Aorta (tissue), 5 donors: ENCODE measurements around the gene ABI1. TPM values are rescaled to one million over a fixed set of nuclear protein-coding genes. Genes with fewer than 3 reads are reported as not detected.

Source experiments
- ATAC-seq: fragments of 200-7000 bp; cut with Tn5 transposase; one replicate; pipeline ENCODE4 v1.9.1; 2022; ENCODE audit warnings: moderate library complexity; ENCODE audit not compliant: low FRiP score
- DNase-seq, 2 donors: peaks; one replicate each; pipeline ENCODE4 v3.0.0-alpha.2; 2020
- H3K27ac ChIP-seq, 2 donors: one replicate each; pipeline ENCODE4 v1.5.1; 2013; ENCODE audit warnings: low read length in 2 of 2, mild to moderate bottlenecking in 2 of 2, moderate library complexity in 2 of 2, control low read depth in 1 of 2, inconsistent platforms in 1 of 2, low read depth in 1 of 2
- H3K27me3 ChIP-seq, 2 donors: one replicate each; pipeline ENCODE4 v1.6.1; 2013; ENCODE audit warnings: control low read depth in 1 of 2, low read length in 1 of 2, mild to moderate bottlenecking in 1 of 2, moderate library complexity in 1 of 2; ENCODE audit not compliant: insufficient read depth in 2 of 2, control insufficient read depth in 1 of 2
- H3K36me3 ChIP-seq, 2 donors: one replicate each; pipeline ENCODE4 v1.6.1; 2013; ENCODE audit warnings: control low read depth in 1 of 2, low read length in 1 of 2, mild to moderate bottlenecking in 1 of 2; ENCODE audit not compliant: insufficient read depth in 2 of 2, control insufficient read depth in 1 of 2
- H3K4me1 ChIP-seq, 2 donors: one replicate each; pipeline ENCODE4 v1.6.1; 2013; ENCODE audit warnings: low read length in 2 of 2, control low read depth in 1 of 2, mild to moderate bottlenecking in 1 of 2, moderate library complexity in 1 of 2; ENCODE audit not compliant: insufficient read depth in 2 of 2, control insufficient read depth in 1 of 2
- H3K4me3 ChIP-seq, 2 donors: one replicate each; pipeline ENCODE4 v1.5.1; 2013; ENCODE audit warnings: low read length in 2 of 2, control low read depth in 1 of 2, mild to moderate bottlenecking in 1 of 2
- H3K9me3 ChIP-seq: one replicate; pipeline ENCODE4 v1.6.1; 2013; ENCODE audit warnings: mild to moderate bottlenecking, low read length; ENCODE audit not compliant: control insufficient read depth
- WGBS, 2 donors: extraction: QIAGEN DNeasy Blood & Tissue Kit; methylation state at CpG; one replicate each; pipeline ENCODE4 v1.1.7; 2013; 5-methylcytosine and 5-hydroxymethylcytosine counted together
- intact Hi-C, 2 donors: fragments of 100-400 bp; cut with DNase I; formaldehyde crosslinking; loops; one replicate each; pipeline versions ENCODE4 v1.14.2 to v1.15.0; 2022
- polyA plus RNA-seq, 2 donors: library from polyadenylated mRNA; stranded (reverse); fragments of 200-250 nt; gene quantifications; one replicate each; pipeline ENCODE4 v1.2.3, GENCODE V29; 2013
- total RNA-seq, 2 donors: library from RNA; stranded (reverse); fragmentation: NEBNext Ultra II Directional; extraction: Animal tissue kit (Norgen Biotek cat#: 25700); gene quantifications; one replicate each; pipeline ENCODE4 v1.2.1, GENCODE V29; 2021
- donor health status: healthy with polysubstance abuse.
- donor health status: Bipolar disorder and iron deficiency.
- donor health status: DM: no; HTN: no; CAD: no.
- donor health status: DM: no; HTN: no; CAD: no.
- donor health status: DM: yes; HTN: yes; CAD: no.

The ABI1 gene
- total and polyA plus RNA-seq, 4 donors, result 20.8 to 60.3 (median 40.9) TPM

GRCh38 chr10:26776258-26776657 is 84.5 kb downstream of the ABI1 start:
- no peaks in the 10 kb centered on the region for H3K9me3 ChIP-seq
- H3K27me3 ChIP-seq, result no peaks in the 10 kb centered on the region
- no peak overlapping the region for H3K27ac ChIP-seq
- ATAC-seq (no peak), DNase-seq (no peak)
- no peak overlapping the region for H3K4me3 ChIP-seq
- peaks cover 2 to 4% of the 10 kb centered on the region in 2 donors for H3K4me1 ChIP-seq
- 78 to 86% methylated on average over 1 of the region's 1 CpG for WGBS, 2 donors
- no peaks in the 10 kb centered on the region for H3K36me3 ChIP-seq
- intact Hi-C loops, result no loop called here

GRCh38 chr10:26773633-26774032 is 87.1 kb downstream of the ABI1 start:
- Histone ChIP-seq H3K27me3 (no peaks in the 10 kb centered on the region), H3K27ac (no peak overlapping the region), H3K4me3 (no peak overlapping the region), H3K36me3 (no peaks in the 10 kb centered on the region), H3K4me1 (peaks cover 0 to 2% of the 10 kb centered on the region in 2 donors), H3K9me3 (no peaks in the 10 kb centered on the region)
- DNase-seq, result no peak
- intact Hi-C loops, result no loop called here
- WGBS, 2 donors, result 92 to 96% methylated on average over 2 of the region's 2 CpGs
- no peak for ATAC-seq

- H3K4me1 ChIP-seq, result peaks cover 0 to 2% of the 10 kb centered on the region in 2 donors
- H3K27ac ChIP-seq, result no peak overlapping the region
- WGBS, 2 donors, result 79 to 84% methylated on average over 4 of the region's 4 CpGs
- no peak overlapping the region for H3K4me3 ChIP-seq
- intact Hi-C loops, result no loop called here
- H3K9me3 ChIP-seq, result no peaks in the 10 kb centered on the region
- DNase-seq (no peak), ATAC-seq (no peak)
- no peaks in the 10 kb centered on the region for H3K36me3 ChIP-seq
- no peaks in the 10 kb centered on the region for H3K27me3 ChIP-seq
Measured at GRCh38 chr10:26770069-26770468, 90.7 kb downstream of the ABI1 start.

GRCh38 chr10:26765549-26765948 is 95.2 kb downstream of the ABI1 start:
- Histone ChIP-seq H3K4me3 (no peak overlapping the region), H3K4me1 (no peaks in the 10 kb centered on the region), H3K27me3 (no peaks in the 10 kb centered on the region), H3K27ac (no peak overlapping the region), H3K9me3 (no peaks in the 10 kb centered on the region), H3K36me3 (no peaks in the 10 kb centered on the region)
- intact Hi-C loops, result no loop called here
- no peak for DNase-seq
- no peak for ATAC-seq
- WGBS, 2 donors, result 89 to 93% methylated on average over 2 of the region's 2 CpGs

GRCh38 chr10:26759008-26759407 is 101.8 kb downstream of the ABI1 start:
- 85 to 86% methylated on average over 4 of the region's 4 CpGs for WGBS, 2 donors
- ATAC-seq, result no peak
- Histone ChIP-seq H3K27me3 (no peaks in the 10 kb centered on the region), H3K9me3 (no peaks in the 10 kb centered on the region), H3K4me3 (no peak overlapping the region), H3K4me1 (no peaks in the 10 kb centered on the region), H3K36me3 (no peaks in the 10 kb centered on the region), H3K27ac (no peak overlapping the region)
- intact Hi-C loops, result no loop called here
- DNase-seq, result no peak

GRCh38 chr10:26755443-26755903 is 105.3 kb downstream of the ABI1 start:
- no peaks in the 10 kb centered on the region for H3K27me3 ChIP-seq
- H3K4me1 ChIP-seq, result no peaks in the 10 kb centered on the region
- 63 to 71% methylated on average over 4 of the region's 4 CpGs for WGBS, 2 donors
- no peak for DNase-seq
- intact Hi-C loops, result no loop called here
- no peak for ATAC-seq
- no peaks in the 10 kb centered on the region for H3K9me3 ChIP-seq
- H3K27ac ChIP-seq, result no peak overlapping the region
- no peak overlapping the region for H3K4me3 ChIP-seq
- H3K36me3 ChIP-seq, result no peaks in the 10 kb centered on the region

- Histone ChIP-seq H3K4me1 (no peaks in the 10 kb centered on the region), H3K36me3 (no peaks in the 10 kb centered on the region), H3K27me3 (no peaks in the 10 kb centered on the region), H3K9me3 (no peaks in the 10 kb centered on the region), H3K4me3 (no peak overlapping the region), H3K27ac (no peak overlapping the region)
- intact Hi-C loops, result no loop called here
- 89 to 90% methylated on average over 5 of the region's 5 CpGs for WGBS, 2 donors
- no peak for ATAC-seq
- no peak for DNase-seq
Measured at GRCh38 chr10:26746061-26746460, 114.7 kb downstream of the ABI1 start.

- intact Hi-C loops, result no loop called here
- Histone ChIP-seq H3K4me1 (no peaks in the 10 kb centered on the region), H3K27ac (no peak overlapping the region), H3K9me3 (no peaks in the 10 kb centered on the region), H3K36me3 (no peaks in the 10 kb centered on the region), H3K27me3 (no peaks in the 10 kb centered on the region), H3K4me3 (no peak overlapping the region)
- WGBS, 2 donors, result 52 to 64% methylated on average over 1 of the region's 1 CpG
- no peak for DNase-seq
- ATAC-seq, result no peak
Measured at GRCh38 chr10:26743841-26744240, 116.9 kb downstream of the ABI1 start.

- Histone ChIP-seq H3K27me3 (no peaks in the 10 kb centered on the region), H3K36me3 (no peaks in the 10 kb centered on the region), H3K9me3 (no peaks in the 10 kb centered on the region), H3K4me1 (no peaks in the 10 kb centered on the region), H3K27ac (no peak overlapping the region), H3K4me3 (no peak overlapping the region)
- no peak for ATAC-seq
- DNase-seq, result no peak
- intact Hi-C loops, result no loop called here
- WGBS, 2 donors, result 90 to 91% methylated on average over 2 of the region's 2 CpGs
Measured at GRCh38 chr10:26743091-26743490, 117.7 kb downstream of the ABI1 start.
